Activated naive CD8-positive, alpha-beta T cell treated with anti-CD3 and anti-CD28 coated beads, Interleukin-2, amount 50 U/mL, for 16 hours (primary cell): Measurements from ENCODE around the gene MYADML2.
A peak's percentile ranks its signal among the peaks of the same experiment; 100 is the strongest.

Experiments used
- DNase-seq: peaks from one replicate; pipeline ENCODE4 v3.0.0-alpha.2; 2020; ENCODE audit warnings: low read depth, low spot score

MYADML2 gene

DNA sequence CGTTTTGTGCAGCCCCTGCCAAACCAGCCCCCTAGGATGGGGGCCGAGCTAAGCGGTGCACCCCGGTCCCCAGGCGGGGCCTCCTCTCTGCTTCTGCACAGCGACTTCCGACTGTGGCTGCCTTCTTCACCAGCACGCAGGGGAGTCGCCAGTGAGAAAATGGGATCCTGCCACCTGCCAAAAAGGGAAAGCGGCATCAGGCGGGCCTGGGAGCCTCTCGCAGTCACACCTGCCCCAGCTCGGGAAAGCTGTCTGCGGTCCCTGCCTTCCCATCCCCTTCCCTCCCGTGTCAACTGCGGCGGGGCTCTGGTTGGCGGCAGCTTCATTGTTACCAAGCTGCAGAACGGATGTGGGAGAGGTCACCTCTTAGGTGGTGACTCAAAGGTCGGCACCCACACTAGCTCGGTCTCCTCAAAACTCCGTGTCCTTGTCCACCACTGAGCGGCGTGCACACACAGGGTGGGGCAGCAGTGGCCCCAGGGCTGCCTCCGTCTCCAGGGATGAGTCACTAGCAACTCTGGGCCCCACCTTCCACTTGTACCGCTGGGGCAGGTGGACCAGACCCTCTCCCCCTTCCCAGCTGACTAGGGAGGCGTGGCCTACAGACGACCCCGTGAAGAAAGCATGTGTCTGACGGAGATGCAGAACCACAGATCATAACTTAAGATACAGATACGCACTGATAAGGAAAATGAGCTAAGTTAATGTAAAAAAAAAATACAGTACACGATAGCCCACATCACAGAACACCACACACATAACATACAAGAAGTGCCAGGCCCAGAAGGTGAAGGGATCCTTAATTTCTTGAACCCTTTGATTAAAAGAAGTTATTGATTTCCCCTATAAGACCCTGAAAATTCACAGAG lies 34.4 kb downstream of the MYADML2 start:
- DNase-seq, result no peak

DNA sequence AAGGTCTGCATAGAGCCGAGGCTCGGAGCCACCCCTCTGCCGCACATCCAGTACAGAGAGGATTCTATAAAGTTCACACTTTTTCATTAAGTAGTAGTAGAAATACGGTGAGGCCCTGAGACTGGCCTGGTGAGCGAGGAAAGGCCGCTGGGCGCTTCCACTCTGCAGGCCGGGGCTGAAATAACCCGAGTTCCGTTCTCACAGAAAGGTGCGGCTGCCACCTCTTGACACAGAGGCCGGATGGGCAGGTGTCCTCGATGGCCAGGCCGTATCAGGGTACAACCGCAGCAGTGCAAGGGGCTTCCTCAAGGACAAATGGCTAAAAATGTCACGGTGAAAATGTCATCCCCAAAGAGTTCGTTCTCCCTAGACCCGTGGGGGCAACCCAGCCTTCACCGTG lies 35.1 kb downstream of the MYADML2 start:
- DNase-seq, result no peak

DNA sequence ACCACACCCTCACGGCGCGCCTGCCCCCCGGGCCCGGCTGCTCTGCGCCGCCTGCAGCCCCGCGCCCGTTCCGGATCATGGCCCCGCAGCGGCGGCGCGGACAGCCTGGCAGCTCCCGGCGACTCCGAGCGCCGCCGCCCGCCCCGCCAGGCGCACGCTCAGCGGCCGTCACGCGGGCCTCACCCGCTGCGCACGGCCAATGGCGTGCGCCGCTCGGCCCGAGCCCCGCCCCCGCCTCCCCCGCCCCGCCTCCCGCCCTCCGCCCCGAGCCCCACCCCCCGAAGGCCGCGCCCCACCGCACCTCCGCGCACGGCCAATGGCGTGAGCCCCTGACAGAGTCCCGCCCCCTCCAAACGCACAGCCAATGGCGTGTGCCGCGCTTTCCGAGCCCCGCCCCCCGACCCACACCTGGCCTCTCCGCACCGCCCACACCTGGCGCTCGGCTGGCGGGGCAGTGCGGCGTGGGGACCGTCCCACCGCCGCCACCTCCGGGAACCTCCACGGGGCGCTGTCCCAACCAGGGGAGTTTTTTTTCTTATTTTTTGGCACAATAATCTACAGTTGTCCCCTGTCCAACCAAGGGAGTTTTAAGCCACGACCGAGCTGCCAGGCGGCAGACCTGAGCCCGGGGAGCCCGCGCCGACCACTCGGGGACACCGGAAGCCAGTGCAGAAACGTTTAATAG lies 35.6 kb downstream of the MYADML2 start, which contains the start of gene PCYT2:
PCYT2 (minus strand) TSS at position 123 of the 685 bp plus-strand sequence; CDS start at position 79, 44 bp downstream.
- DNase-seq, result peak; percentile 86

DNA sequence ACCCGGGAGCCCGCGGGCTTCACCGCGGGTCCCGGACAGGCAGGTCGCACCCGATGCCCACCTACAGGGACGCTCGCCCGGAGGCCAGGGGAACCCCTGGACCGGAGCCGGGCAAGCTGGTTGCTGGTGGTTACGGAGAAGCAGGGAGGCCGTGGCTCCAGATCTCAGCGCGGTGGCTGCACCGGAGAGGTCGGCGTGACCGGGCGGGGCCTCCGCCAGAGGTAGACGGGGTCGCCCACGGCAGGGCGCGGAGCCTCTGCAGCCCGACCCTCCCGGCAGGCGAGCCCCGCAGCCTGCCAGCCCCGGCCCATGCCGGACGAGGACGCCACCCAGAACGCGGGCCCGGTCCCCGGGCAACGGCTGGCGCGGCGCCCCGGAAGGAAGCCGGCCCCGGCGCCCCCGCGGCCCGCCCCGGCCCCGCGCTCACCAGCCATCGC lies 36.2 kb downstream of the MYADML2 start:
- DNase-seq, result no peak

DNA sequence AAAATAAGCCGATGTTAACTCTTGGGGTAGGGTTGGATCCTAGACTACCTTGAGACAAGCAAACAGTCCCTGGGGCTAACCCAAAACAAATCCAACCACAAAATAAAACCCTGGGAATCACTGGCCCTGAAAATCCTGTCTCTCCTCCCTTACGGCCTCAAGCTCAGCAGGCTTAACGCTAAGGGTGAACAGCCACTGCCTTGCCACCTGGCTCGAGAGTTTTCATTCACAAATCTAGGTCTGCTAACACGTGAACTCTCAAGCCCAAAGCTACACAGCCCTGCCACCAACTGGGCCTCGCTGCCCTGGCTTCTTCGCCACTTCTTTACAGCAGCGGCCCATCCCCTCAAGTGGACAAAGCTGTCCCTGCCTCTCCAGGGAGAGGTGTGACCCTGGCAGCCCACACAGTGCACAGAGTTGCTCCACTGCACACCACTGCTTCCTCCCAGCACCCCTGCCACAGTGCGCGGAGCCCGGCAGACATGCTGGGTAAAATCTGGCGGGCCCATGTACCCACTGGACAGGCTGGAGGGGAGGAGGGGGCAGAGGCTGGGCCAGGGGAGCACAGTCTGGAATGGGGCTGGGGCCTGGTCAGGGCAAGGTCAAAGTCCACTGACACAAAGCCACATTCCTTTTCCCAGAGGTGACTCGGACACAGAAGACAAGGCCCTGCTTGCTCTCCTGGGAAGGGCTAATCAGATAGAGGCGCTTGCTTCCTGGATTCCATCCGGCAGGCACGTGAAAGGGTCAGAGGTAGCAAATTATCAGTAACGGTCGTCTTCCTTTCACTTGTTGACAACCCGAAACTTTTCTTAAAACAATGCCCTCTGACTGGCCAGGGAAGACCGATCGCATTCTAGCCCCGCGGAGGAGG lies 36.8 kb downstream of the MYADML2 start:
- no peak for DNase-seq

DNA sequence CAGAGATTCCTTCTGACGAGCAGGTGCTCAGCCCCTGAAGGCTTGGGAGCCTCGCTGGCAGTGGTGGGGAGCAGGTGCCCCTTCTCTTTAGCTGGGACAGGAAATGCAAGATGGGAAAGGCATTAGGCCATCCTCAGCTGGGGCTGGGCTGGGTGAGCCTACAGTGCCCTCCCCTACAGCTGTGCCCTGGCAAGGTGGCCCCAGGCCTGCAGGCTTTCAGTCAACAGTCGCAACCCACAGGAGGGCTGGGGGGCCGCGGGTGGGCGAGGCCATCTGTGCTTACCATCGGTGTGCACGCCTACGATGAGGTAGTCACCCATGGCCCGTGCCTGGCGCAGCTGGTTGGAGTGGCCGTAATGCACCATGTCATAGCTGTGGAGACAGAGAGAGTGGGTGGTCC lies 37.8 kb downstream of the MYADML2 start:
- DNase-seq, result no peak

DNA sequence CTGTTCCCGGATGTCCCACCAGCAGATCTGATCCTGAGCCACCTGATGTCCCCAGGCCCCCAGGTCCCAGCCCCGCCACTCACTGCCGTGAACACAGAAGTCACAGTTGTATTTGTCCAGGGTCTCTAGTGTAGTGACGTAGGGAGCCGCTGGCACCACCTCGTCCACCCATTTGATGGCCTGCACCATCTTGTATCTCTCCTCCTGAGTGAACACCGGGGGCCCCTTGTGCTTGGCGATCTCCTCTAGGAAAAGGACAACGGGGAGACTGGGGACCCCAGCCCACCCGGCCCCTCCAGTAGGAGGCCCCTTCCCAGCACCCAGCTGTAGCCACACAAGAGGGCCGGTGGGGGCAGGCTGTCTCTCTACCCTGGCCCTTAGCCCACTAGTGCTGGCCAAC lies 38.2 kb downstream of the MYADML2 start:
- DNase-seq, result no peak

DNA sequence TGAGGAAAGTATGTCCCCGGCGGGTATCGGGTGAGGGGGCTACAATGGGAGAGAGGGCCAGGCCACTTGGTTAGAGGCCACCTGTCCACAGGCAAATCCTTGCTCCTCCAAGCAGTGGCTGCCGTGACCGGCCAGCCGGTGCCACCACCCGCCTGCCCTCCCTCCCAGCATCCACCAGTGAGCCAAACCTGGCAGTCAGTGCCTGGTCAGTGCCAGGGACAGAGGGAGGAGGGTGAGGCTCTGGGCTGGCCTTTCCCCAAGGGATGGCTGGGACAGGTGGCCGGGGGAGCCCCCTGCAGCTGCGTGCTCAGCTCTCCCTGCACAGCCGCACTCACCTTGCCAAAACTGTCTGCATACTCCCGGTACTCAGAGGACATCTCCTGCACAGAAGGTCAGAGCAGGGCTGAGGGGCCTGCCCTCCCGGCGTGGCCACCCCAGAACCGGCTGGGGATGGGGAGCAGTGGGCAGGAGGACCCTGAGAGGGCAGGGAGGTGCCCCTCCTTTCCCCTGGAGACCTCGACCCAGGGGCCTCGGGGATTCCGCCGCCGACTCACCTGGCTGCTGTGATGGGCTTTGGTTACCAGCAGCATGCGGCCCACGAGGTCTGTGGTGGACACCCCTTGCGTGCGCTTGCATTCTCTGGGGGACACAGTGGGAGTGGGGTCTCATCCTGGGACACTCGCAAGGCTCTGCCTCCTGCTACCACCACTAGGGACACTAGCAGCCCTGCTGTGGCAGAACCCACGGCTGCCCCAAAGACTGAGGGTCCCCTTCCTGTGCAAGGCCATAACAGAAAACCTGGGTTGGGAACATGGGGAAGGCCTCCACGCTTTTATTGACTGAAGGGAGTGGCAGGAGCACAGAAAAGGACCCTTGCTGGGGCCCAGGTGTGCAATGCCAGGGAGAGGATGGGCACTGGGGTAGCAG lies 39.6 kb downstream of the MYADML2 start:
- DNase-seq, result no peak

DNA sequence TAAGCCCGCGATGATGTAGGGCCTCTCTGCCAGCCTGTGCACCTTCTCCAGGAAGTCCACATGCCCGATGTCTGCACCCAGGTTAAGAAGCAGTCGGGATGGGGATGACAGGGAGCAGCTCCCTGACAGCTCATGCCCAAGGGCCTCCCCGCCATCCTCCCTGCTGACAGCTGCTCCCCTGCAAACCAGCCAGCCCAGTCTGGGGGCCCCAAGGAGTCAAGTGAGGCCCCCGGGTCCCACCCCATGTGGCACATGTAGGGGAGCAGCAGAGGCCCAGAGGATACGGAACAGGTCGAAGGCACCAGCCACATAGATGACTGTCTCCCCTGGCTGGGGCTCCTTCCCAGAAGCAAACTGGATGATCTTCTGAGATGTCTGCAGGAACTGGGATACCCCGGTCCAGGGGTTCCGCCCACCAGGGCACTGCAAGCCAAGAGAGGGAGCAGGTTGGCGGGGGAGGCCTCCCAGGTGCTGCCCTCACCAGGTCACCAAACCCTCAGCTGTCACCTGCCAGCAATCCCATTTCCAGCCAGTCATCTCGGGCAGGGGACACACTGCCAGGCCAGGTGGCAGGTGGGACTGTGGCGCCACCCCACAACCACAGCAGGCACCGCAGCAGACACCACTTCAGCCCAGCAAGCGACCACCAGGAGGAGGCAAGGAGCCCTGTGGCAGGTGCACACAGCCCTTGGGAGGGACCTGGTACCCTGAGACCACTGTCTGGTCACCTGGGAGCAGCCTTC lies 40.4 kb downstream of the MYADML2 start:
- DNase-seq, result no peak

DNA sequence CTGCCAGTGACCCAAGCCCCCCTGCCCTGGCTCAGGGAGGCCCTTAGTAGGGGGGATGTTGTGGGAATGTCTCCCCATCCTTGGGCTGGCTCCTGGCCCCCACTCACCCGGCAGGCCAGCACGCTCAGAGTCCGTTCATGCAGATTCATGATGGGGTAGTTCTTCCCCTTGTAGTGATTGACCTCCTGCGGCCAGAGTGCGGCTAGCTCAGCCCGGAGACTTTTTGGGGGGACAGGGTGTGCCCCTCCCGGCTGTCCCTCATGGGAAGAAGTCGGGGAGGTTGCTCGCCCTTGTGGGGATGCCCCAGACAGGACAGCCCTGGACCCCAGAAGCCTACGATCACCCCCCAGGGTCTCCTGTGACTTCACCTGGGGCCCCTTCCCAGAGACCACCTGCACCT lies 41.0 kb downstream of the MYADML2 start:
- DNase-seq, result no peak

DNA sequence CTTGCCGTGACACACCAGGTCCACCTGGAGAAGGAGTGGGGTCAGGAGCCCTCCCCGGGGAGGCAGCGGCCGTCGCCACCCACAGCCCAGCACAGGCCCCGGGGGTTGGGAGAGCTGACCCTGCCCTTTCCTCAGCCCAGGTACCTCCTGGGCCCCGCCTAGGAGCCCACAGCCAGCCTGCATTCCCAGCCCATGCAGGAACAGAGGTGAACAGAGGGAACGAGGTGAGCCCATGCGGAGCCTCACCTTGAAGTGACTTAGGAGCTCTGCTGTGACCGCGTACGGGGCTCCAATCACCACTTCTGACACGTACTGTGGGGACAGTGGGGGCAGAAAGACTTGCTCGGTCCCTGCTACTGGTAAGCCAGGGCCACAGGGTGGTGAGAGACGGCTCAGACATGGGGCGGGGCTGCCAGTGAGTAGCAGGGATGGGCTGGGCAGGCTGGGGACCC lies 41.6 kb downstream of the MYADML2 start:
- no peak for DNase-seq

DNA sequence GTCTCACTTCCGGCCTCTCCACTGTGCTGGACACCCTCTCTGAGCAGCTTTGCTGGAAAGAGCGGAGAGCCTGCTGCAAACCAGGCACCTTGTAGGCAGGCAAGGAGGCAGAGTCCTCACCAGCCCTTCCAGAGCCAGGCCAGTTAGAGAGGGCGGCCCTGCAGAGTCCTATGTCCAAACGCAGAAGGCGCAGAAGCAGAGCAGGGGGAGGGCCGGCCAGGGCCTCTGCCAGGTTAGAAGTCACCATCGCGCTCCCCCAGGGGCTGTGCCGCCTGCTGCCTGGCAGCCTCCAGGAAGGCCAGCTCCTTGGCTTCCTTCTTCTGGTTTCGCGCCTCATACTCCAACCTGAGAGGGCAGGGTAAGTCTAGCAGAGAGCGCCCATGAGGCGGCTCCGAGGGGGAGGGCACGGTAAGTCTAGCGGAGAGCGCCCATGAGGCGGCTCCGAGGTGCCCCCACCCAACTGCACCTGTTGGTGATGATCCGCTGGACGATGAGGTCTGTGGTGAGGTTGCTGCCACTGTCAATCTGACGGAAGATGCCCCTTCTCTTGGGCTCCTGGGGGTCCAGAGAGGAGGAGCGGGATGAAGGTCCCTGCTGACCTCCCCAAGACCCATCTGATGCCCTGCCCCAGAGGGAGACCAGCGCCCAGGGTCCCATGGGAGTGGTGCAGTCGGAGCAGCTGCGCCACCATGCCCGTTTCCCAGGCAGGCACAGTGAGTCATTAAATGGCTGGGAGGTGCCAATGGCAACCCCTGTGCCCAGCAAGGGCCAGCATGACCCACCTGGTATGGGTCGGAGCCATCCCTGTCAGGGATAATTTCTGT lies 42.2 kb downstream of the MYADML2 start:
- DNase-seq, result no peak

DNA sequence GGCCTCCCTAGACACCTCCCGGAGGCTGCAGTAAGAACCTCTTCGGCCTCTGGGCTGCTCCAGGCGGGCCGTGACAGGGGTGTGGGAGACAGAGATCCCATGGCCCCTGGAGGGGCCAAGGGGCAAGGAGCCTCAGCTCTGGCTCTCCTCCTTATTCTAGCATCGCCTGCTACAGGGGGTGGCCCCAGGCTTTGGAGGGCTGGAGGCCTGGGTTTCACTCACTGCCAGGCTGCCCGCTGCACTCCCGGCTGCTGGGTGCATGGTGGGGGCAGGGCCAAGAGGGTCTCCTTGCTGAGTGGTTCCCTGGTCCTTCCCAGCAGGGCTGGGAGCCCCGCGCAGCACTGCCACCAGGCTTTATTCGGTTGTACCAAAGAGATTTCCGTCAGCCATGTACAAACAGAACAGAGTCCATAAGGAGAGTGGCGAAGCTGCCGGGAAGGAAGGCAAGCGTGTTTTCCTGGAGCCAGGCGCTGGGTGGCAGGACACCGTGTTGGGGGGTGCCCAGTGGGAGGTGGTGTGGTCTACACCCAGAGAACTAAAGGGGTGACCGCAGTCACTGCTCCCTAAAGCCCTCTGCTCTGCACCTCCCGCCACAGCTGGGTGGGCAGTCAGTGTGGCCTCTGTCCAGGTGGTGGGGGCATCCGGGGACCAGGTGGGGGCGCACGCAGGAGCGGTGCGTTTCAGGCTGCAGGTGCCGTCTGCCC lies 43.0 kb downstream of the MYADML2 start:
- no peak for DNase-seq

DNA sequence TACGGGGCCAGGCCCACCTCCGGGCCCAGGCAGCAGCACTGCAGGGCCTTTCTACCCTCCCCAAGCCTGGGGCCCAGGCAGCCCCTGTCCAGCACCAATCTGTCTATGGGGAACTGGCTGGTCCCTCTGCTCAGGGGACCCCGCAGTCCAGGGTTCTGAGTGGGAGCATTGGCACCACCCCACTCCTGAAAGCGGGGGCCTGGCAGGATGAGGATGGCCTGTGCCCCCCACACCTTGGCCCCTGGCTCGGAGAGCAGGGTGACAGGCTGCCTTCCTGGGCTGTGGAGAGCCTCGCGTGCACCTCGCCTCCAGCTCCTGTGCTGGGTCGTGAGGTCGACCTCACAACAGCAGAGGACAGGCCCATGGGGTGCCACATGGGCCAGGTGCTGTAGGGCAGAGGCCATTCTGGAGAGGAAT lies 43.6 kb downstream of the MYADML2 start:
- no peak for DNase-seq

DNA sequence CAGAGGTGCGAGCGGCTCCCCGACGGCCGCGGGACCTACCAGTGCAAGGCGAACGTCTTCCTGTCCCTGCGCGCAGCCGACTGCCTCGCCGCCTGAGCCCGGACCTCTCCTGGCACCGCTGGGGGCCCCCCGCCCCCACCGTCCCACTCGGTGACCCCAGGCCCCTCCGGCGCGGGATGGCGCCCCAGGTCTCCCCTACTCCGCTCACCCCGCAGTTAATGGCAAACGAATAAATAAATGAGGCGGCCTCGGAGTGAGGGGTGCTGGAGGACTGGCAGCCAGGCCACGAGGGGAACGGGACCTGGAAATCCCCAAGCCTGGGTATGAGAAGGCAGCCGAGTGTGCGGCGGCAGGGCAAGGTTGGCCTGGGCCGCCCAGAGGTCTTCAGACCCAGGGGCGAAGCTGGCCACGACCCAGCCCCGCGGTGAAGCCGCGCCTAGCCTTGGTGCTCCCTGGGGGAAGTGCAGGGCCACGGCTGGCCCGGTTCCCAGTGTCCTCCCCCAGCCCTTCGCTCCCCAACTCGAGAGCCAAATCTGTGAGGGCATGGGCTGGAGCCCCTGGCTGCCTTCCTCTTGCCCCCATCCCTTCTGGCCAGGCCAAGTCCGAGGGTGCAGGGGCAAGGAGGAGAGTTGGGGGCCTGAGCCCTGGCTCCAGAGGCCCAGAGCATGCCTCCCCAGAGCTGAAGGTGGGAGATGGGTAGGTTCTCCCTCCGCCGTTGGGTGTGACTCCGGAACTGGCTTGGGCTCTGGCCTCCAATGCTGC lies 44.2 kb downstream of the MYADML2 start:
- DNase-seq, result no peak

DNA sequence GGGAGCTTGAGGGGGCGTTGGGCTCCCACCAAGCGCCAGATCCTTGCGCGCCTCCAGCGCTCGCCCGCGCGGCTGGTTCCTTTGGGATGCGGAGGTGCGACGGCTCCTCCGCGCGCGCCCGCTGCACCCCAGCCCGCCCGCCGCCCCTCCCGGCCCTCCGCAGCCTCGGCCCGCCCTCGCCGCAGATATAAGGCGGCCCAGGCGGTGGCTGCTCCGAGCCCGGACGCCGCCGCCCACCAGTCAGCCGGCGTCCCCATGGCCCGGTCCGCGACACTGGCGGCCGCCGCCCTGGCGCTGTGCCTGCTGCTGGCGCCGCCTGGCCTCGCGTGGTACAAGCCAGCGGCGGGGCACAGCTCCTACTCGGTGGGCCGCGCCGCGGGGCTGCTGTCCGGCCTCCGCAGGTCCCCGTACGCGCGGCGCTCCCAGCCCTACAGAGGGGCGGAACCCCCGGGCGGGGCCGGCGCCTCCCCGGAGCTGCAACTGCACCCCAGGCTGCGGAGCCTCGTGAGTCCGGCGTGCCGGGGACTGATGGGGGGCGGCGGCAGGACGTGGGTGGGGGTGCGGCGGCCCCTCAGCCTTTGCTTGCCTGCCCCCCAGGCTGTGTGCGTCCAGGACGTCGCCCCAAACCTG lies 44.9 kb downstream of the MYADML2 start, which contains the start of gene NPB:
NPB (plus strand) TSS at position 216 of the 630 bp plus-strand sequence; CDS start at position 256, 40 bp downstream.
- no peak for DNase-seq
